HG03558 (cell line): Measurements from ENCODE around the gene HYDIN.

Experiments used
- ATAC-seq: cut with Tn5 transposase; IDR thresholded peaks from one replicate; pipeline ENCODE4 v1.9.1; 2021; ENCODE audit warnings: moderate number of reproducible peaks; ENCODE audit not compliant: unreplicated experiment; ENCODE audit errors: extremely low read depth

The HYDIN gene

DNA sequence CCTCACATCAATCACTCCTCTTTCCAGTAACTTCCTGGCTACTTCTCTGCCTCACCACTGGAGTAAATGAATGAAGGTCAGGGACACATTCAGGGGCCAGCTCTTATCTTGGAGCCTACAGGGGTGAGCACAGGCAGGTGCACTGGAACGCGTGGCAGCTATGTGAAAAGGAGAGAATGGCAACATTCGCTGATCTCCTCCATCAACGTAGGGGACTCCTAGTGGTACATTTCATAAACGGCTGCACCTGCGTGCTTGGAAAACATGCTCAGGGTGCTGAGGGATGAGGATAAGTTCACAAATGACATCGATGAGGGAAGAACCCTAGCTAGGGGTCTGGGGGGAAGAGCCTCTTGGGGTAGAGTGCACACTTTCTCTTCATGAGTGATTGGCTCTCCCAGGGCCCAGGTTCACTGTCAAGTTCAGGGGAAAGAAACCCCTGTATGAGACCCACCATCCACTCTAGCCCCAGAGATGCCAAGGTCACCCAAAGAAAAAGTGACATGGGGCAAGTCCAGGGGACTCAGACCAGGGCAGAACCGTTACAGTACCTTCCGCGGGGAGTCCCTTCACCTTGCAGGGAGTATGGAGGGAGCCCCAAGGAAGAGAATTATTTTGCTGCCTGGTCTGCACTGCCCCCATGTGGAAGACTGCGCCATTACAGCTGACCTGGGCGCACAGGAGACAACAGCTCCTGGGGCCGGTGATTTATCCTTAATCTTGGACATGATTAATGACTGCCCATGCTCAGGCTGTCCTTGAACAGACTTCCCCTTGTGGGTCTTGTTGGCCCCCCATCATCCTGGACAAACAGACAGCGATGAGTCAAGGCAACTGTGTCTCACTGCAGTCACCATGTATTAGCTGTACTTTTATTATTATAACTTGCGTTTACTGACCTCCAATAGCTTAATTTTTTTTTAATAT is 459.6 kb downstream of the HYDIN start:
- ATAC-seq, result no peak

DNA sequence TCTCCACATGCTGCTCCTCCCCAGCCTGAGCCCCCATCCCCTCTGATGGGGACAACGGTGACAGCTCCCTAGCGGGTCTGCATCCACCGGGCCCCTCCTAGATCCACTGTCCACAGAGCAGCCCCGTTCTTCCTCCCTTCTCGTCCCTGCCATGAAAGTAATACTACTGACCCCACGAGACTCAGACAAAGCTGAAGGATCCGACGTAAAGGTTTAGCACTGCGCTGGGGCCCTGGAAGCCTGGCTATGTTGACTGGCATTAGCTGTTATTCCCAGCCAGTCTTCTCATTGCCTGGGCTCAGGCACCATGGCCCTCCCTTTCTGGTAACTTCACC is 460.3 kb downstream of the HYDIN start:
- ATAC-seq, result no peak

DNA sequence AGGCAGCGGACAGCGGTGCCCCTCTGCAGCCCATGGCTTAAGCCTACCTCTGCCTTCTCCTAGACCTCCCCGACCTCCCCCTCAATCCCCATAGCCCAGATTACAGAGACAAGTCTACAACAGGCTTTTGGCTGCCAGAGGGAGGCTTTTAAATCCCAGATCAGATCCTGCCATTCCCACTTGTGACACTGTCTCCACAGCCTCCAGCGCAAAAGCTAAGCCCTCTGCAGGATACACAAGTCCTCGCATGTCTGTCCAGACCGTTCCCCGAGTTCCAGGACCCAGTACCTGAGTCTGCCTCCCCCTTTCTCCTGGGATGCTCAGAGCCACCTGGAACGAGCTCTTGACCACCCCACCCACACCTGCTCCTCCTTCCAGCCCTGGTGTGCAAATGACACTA is 460.8 kb downstream of the HYDIN start:
- no peak for ATAC-seq

DNA sequence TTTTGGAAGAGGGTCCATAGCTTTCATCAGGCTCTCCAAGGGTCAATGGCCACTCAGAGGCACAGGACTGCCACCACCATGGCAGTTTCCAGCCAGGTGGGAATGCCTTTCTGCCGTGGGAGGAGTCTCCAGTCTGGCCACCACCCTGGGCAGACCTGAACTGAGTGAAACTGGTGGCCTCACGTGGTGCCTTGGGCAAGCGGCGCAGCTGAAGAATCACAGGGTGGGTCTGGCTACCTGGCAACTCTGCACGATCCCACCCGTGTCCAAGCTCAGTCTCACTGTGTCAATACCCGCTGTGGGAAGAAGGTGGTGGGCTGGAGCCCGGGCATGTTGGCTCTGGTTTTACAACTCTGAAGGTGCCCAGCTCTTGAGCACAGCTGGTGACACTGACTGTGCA is 461.4 kb downstream of the HYDIN start:
- no peak for ATAC-seq

DNA sequence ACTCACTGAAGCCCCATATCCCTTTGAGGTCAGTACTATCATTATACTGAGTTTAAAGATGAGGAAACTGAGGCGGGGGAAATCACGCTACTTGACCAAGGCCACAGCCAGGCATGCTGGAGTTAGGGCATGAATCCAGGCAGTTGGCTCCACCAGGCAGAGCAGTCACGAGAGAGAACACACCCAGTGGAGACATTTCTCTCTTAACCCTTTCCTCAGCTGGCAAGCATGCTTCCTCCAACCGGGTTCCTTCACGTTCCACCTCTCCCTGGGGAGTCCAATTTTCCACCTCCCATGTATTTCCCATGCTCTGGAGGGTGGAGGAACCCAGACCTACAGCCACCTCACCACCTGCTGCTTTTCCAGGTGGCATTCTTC is 462.3 kb downstream of the HYDIN start:
- ATAC-seq, result no peak

DNA sequence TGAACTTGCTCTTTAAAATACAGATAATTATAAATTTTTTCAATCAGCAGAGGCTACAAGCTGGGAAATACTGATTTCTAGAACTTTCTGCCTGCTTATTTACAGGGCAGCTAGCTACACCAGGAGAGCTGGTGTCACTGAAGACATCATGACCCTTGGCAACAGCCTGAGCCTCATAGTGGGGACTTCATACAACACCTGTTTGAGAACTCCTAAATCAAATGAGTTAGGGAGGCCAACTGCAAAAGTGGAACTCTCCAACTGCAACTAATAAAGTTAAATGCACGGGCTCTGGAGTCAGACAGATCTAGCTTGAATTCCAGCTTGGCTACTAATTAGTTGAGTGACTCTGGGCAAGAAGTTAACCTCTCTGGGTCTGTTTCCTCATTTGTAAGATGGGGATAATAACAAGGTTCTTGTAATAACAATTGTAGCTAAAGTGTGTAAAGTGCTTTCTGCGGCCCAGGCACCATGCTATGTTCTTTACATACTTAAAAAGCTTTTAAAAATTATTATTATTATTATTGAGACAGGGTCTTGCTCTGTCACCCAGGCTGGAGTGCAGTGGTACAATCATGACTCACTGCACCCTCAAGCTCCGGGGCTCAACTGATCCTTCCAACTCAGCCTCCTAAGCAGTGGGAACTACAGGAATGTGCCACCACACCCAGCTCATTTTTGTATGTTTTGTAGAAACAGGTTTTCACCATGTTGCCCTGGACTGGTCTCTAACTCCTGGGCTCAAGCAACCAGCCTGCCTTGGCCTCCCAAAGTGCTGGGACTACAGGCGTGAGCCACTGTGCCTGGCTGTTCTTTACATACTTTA is 462.9 kb downstream of the HYDIN start:
- no peak for ATAC-seq

DNA sequence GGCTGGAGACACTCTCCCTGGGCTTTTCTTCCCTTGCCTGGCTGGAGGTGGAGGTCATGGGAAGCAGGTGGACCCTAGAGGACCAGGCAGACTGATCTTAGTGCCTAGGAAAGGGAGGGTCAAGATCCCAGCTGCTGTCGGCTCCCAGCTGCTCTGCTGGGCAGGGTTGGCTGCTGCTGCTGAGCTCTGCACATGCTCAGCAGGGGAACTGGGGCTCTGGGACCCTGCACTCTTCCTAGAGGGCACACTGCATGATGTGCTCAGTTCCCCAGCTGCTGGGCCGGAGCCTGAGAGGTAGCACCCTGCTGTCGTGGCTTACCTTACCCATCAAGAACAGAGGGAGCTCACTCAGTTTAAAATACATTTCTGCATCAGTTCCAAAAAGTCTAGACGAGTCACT is 463.9 kb downstream of the HYDIN start:
- ATAC-seq, result no peak

DNA sequence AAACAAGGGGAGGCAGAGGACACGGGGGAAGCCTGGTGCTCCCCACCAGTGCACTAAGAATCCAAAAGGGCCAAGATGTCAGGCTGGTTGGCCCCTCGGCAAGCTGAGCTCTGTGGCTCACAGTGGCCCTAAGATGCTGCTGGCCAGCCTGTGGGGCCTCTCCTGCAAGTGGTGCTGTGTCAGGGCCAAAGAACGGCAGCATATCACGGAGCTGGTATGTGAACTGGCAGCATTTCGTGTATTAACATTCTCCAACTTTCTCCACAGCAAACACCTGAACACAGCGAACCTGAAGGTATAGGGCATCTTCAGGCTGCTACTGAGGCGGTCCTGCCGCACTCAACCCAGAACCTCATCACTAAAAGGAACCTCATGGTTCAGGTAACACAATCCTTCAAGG is 464.3 kb downstream of the HYDIN start:
- no peak for ATAC-seq

DNA sequence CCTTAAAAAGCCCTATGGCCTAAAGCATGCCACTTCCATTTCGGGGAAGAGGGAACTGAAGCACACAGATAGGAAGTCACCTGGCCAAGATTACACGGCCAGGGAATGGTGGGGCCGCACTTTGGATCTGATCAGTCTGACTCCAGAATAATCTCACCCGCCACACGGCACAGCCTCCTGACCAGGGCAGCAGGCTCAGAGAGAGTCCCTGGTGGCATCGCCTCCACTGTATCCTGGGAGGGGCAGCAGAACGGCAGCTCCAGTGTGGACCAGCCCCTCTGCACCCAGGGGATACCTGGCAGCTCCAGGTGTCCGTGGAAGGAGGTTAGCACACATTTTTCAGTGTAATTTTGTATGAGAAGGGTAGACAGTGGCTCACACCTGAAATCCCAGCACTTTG is 465.0 kb downstream of the HYDIN start:
- ATAC-seq, result no peak

DNA sequence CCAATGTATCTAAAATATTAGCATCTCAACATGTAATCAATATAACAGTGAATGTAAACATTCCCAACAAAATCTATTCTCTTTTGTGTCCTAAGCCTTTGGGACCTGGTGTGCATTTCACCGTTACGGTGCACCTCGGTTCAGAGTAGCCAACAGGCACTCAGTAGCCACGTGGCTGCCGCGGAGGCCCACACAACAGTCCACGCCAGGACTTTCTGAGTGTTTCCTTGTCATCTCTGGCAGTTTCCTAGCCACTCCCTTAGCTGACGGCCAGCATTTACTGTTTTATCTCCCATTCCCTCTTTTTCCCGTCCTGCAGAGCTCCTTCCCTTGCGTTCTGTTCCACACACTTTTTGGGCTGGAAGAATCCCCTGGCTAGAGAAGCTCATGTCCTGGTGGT is 465.9 kb downstream of the HYDIN start:
- no peak for ATAC-seq

DNA sequence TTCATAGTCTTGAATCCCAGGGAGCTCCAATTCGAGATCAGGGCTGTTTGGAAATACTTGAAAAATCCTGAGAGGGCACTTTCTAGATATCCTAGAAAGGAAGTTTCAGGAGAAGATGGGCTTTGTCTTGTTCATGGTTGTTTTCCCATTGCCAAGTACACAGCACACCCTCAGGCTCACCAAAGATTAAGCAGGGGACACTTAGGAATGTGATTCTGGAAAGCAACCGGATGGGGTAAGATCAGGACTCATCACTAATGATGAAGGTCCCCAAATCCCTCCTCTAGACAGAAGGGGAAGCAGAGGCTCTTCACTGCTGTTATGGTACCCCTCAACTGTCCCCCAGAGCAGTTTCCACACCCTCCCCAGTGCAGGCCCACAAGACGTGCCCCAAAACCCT is 470.3 kb downstream of the HYDIN start:
- no peak for ATAC-seq

DNA sequence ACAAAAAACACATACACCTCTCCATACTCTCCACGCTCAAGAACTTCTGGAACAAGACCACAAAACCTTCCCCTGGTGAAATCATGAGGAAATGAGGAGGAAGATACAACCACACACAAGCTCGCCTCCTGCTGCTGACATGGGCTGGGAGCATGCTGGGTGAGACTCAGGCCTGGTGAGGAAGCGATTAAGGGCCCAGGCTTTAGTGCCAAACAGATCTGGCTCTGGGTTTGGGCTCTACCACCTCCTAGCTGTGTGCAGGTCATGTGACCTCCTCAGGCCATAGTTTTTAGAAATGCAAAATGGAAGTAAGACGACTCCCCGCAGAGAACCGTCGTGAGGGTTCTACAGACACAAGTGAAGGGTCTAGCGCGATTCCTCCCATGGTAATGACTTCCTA is 470.9 kb downstream of the HYDIN start:
- no peak for ATAC-seq

DNA sequence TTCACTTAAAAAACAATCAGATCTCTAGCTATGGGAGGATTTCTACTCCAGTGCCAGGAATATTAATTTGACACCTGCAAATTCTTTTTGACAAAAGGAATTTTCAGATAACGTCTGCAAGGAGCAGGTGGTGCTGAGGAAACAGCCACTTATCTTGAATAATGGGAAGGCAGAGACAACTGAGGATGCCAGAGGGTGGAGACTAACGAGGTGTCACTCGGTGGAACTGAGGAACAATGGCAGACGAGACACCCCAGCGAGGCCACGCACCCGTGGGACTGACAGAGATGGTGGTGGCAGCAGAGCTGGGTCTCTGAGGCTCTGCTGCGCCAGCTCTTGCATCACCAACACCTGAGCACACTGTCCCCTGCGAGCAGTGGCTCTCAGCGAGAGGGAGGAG is 471.7 kb downstream of the HYDIN start:
- ATAC-seq, result no peak
